Endodermal cell (in vitro differentiated cells): ENCODE measurements around the gene RGS7. TPM values are rescaled to one million over a fixed set of nuclear protein-coding genes. Genes with fewer than 3 reads are reported as not detected.
A peak's percentile ranks its signal among the peaks of the same experiment; 100 is the strongest.

Experiments used
- DNase-seq: peaks from one replicate; pipeline ENCODE4 v3.0.0-alpha.2; 2017
- H3K27ac ChIP-seq: 2 replicates; pipeline ENCODE4 v1.5.1; 2013; ENCODE audit warnings: mild to moderate bottlenecking, low read depth, low read length, moderate library complexity
- H3K27me3 ChIP-seq: 2 replicates; pipeline ENCODE4 v1.6.1; 2013; ENCODE audit warnings: mild to moderate bottlenecking, low read length, moderate library complexity; ENCODE audit not compliant: insufficient read depth, control insufficient read depth, poor library complexity, severe bottlenecking
- H3K36me3 ChIP-seq: 2 replicates; pipeline ENCODE4 v1.7.0; 2013; ENCODE audit warnings: mild to moderate bottlenecking, low read length, moderate library complexity; ENCODE audit not compliant: control insufficient read depth, insufficient read depth
- H3K4me1 ChIP-seq: one replicate; pipeline ENCODE4 v1.7.0; 2013; ENCODE audit warnings: low read length; ENCODE audit not compliant: control insufficient read depth, insufficient read depth
- H3K4me3 ChIP-seq: 2 replicates; pipeline ENCODE4 v1.5.1; 2013; ENCODE audit warnings: mild to moderate bottlenecking, low read length, moderate library complexity
- H3K9ac ChIP-seq: 2 replicates; pipeline ENCODE4 v1.6.1; 2013; ENCODE audit warnings: mild to moderate bottlenecking, low read length, moderate library complexity; ENCODE audit not compliant: poor library complexity, severe bottlenecking; ENCODE audit errors: extremely low read depth
- H3K9me3 ChIP-seq: 2 replicates; pipeline ENCODE4 v1.6.1; 2013; ENCODE audit warnings: mild to moderate bottlenecking, low read length, moderate library complexity; ENCODE audit not compliant: control insufficient read depth
- H3K27ac Mint-ChIP-seq: 2 replicates; pipeline ENCODE4 v1.8.0; 2020; ENCODE audit warnings: mixed read lengths
- H3K27me3 Mint-ChIP-seq: 2 replicates; pipeline ENCODE4 v1.8.0; 2021; ENCODE audit warnings: mild to moderate bottlenecking, mixed read lengths; ENCODE audit not compliant: insufficient read depth
- H3K36me3 Mint-ChIP-seq: 2 replicates; pipeline ENCODE4 v1.8.0; 2020; ENCODE audit warnings: low read depth, mixed read lengths
- H3K4me1 Mint-ChIP-seq: 2 replicates; pipeline ENCODE4 v1.8.0; 2020; ENCODE audit warnings: mixed read lengths
- H3K4me3 Mint-ChIP-seq: 2 replicates; pipeline ENCODE4 v1.8.0; 2020; ENCODE audit warnings: mild to moderate bottlenecking, moderate library complexity, mixed read lengths
- H3K9me3 Mint-ChIP-seq: 2 replicates; pipeline ENCODE4 v1.8.0; 2020; ENCODE audit warnings: mild to moderate bottlenecking, mixed read lengths
- CTCF ChIP-seq: fragments of 200-600 bp; sonication (generic); conservative IDR thresholded peaks from 2 replicates; pipeline ENCODE4 v1.5.0; 2021; ENCODE audit warnings: antibody characterized with exemption, mild to moderate bottlenecking
- WGBS, 2 experiments: methylation state at CpG; one replicate each; pipeline versions ENCODE4 v1.1.5 to v1.1.7; 2013; ENCODE audit warnings: missing lambda C conversion rate in 2 of 2, mixed read lengths in 1 of 2; ENCODE audit not compliant: insufficient coverage in 1 of 2, insufficient read length in 1 of 2; 5-methylcytosine and 5-hydroxymethylcytosine counted together
- total RNA-seq, 2 donors: library from RNA; stranded (reverse); fragmentation: NEBNext Ultra II Directional in 1 of 2; extraction: Animal tissue kit (Norgen Biotek cat#: 25700) in 1 of 2; gene quantifications; 2 replicates in 1 of 2; 3 replicates in 1 of 2; pipeline ENCODE4 v1.2.1, GENCODE V29; 2021

The RGS7 gene
- total RNA-seq, 2 donors from 2014 or later, result 1.0 to 1.1 TPM

GRCh38 chr1:240970253-240970652 lies 386.8 kb downstream of the RGS7 start:
- DNase-seq, result no peak
- Histone ChIP-seq H3K9ac (no peak overlapping the region), H3K9me3 (no peaks in the 10 kb centered on the region), H3K4me3 (no peak overlapping the region), H3K4me1 (peaks cover 3% of the 10 kb centered on the region), H3K27me3 (no peaks in the 10 kb centered on the region), H3K36me3 (no peaks in the 10 kb centered on the region), H3K27ac (no peak overlapping the region)
- 76 to 84% methylated on average over 4 of the region's 4 CpGs for WGBS, 2 experiments
- Mint-ChIP-seq H3K4me3 (no peak overlapping the region), H3K27me3 (no peaks in the 10 kb centered on the region), H3K27ac (no peak overlapping the region), H3K9me3 (no peaks in the 10 kb centered on the region), H3K36me3 (no peaks in the 10 kb centered on the region), H3K4me1 (no peaks in the 10 kb centered on the region)
- no peak for TF ChIP-seq CTCF

- DNase-seq, result no peak
- Histone ChIP-seq H3K9ac (no peak overlapping the region), H3K36me3 (no peaks in the 10 kb centered on the region), H3K4me3 (no peak overlapping the region), H3K27ac (no peak overlapping the region), H3K9me3 (no peaks in the 10 kb centered on the region), H3K27me3 (no peaks in the 10 kb centered on the region), H3K4me1 (peaks cover 3% of the 10 kb centered on the region)
- Mint-ChIP-seq H3K36me3 (no peaks in the 10 kb centered on the region), H3K4me1 (no peaks in the 10 kb centered on the region), H3K9me3 (no peaks in the 10 kb centered on the region), H3K4me3 (no peak overlapping the region), H3K27me3 (no peaks in the 10 kb centered on the region), H3K27ac (no peak overlapping the region)
- WGBS, 2 experiments, result 87 to 91% methylated on average over 3 to 5 of the region's 5 CpGs
- TF ChIP-seq CTCF, result no peak
Measured at GRCh38 chr1:240968864-240969263, 388.1 kb downstream of the RGS7 start.

GRCh38 chr1:240967070-240967724 lies 389.8 kb downstream of the RGS7 start:
- no peak for DNase-seq

More at GRCh38 chr1:240967070-240967724, 389.8 kb downstream of the RGS7 start:
- Mint-ChIP-seq H3K4me3 (no peak overlapping the region), H3K9me3 (no peaks in the 10 kb centered on the region), H3K36me3 (no peaks in the 10 kb centered on the region), H3K4me1 (no peaks in the 10 kb centered on the region), H3K27ac (no peak overlapping the region), H3K27me3 (no peaks in the 10 kb centered on the region)
- no peak overlapping the region for H3K9ac ChIP-seq
- 85 to 92% methylated on average over 8 to 10 of the region's 10 CpGs for WGBS, 2 experiments
- no peaks in the 10 kb centered on the region for H3K36me3 ChIP-seq
- H3K4me1 ChIP-seq, result peaks cover 3% of the 10 kb centered on the region
- no peak overlapping the region for H3K27ac ChIP-seq
- H3K4me3 ChIP-seq, result no peak overlapping the region
- peak; percentile 76 for TF ChIP-seq CTCF
- no peaks in the 10 kb centered on the region for H3K9me3 ChIP-seq
- H3K27me3 ChIP-seq, result no peaks in the 10 kb centered on the region
